Measurements from ENCODE around the gene ARHGEF19.

ARHGEF19 gene

DNA sequence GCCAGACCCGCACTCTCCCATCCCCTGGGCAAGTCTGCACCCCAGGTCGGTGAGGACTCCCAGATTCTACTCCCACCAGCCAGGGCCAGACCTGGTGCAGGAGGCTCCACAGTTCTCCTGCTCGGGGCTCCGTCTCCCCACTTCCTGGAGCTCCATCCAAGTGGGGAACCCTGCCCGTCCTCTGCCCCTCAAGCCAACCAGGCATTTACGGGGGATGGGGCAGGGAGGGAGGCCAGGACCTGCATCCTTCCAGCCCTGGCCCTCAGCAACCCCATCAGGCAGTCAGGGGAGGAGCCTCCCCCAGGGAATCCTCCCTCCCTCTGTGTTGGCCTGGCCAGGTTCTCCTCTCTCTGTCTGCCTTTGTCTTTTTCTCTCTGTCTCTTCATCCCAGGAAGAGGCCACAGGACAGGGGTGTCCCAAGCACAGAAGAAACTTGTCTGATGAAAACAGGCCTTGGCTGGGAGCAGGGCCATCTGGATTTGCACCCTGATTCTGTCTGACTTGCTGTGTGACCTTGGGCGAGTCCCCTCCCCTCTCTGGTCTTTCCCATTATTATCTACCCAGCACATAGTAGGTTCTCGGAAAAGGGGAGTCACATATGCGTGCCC, 38.1 kb downstream of the ARHGEF19 start:
- H3K36me3 ChIP-seq (ENCODE audit: control insufficient read depth in 2 of 2, insufficient read depth in 1 of 2, low read length in 2 of 2): no peaks in the 10 kb centered on the region
- peaks cover 10% of the 10 kb centered on the region for H3K4me1 ChIP-seq (ENCODE audit: control insufficient read depth, insufficient read depth, low read length)
- TF ChIP-seq, protein P1, sequence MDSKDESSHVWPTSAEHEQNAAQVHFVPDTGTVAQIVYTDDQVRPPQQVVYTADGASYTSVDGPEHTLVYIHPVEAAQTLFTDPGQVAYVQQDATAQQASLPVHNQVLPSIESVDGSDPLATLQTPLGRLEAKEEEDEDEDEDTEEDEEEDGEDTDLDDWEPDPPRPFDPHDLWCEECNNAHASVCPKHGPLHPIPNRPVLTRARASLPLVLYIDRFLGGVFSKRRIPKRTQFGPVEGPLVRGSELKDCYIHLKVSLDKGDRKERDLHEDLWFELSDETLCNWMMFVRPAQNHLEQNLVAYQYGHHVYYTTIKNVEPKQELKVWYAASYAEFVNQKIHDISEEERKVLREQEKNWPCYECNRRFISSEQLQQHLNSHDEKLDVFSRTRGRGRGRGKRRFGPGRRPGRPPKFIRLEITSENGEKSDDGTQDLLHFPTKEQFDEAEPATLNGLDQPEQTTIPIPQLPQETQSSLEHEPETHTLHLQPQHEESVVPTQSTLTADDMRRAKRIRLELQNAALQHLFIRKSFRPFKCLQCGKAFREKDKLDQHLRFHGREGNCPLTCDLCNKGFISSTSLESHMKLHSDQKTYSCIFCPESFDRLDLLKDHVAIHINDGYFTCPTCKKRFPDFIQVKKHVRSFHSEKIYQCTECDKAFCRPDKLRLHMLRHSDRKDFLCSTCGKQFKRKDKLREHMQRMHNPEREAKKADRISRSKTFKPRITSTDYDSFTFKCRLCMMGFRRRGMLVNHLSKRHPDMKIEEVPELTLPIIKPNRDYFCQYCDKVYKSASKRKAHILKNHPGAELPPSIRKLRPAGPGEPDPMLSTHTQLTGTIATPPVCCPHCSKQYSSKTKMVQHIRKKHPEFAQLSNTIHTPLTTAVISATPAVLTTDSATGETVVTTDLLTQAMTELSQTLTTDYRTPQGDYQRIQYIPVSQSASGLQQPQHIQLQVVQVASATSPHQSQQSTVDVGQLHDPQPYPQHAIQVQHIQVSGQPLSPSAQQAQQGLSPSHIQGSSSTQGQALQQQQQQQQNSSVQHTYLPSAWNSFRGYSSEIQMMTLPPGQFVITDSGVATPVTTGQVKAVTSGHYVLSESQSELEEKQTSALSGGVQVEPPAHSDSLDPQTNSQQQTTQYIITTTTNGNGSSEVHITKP (tag by site-specific recombination; IDR thresholded peaks at IDR 0.05): peak; percentile 52
- no peak for TF ChIP-seq ZNF747 (tag by site-specific recombination; IDR thresholded peaks at IDR 0.05)
- TF ChIP-seq ZNF660 (tag by site-specific recombination; IDR thresholded peaks at IDR 0.05): no peak
- no peak for TF ChIP-seq ZFP69B (tag by site-specific recombination; IDR thresholded peaks at IDR 0.05)
- TF ChIP-seq, protein P2, sequence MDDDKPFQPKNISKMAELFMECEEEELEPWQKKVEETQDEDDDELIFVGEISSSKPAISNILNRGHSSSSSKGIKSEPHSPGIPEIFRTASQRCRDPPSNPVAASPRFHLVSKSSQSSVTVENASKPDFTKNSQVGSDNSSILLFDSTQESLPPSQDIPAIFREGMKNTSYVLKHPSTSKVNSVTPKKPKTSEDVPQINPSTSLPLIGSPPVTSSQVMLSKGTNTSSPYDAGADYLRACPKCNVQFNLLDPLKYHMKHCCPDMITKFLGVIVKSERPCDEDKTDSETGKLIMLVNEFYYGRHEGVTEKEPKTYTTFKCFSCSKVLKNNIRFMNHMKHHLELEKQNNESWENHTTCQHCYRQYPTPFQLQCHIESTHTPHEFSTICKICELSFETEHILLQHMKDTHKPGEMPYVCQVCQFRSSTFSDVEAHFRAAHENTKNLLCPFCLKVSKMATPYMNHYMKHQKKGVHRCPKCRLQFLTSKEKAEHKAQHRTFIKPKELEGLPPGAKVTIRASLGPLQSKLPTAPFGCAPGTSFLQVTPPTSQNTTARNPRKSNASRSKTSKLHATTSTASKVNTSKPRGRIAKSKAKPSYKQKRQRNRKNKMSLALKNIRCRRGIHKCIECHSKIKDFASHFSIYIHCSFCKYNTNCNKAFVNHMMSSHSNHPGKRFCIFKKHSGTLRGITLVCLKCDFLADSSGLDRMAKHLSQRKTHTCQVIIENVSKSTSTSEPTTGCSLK (tag by site-specific recombination; IDR thresholded peaks at IDR 0.05): no peak
- TF ChIP-seq SCRT1 (tag by site-specific recombination; IDR thresholded peaks at IDR 0.05; ENCODE audit: borderline replicate concordance): no peak
- peak; percentile 44; the same call in 1 of the 2 replicates for TF ChIP-seq WT1 (tag by site-specific recombination; IDR thresholded peaks at IDR 0.05)
- TF ChIP-seq, protein P3, sequence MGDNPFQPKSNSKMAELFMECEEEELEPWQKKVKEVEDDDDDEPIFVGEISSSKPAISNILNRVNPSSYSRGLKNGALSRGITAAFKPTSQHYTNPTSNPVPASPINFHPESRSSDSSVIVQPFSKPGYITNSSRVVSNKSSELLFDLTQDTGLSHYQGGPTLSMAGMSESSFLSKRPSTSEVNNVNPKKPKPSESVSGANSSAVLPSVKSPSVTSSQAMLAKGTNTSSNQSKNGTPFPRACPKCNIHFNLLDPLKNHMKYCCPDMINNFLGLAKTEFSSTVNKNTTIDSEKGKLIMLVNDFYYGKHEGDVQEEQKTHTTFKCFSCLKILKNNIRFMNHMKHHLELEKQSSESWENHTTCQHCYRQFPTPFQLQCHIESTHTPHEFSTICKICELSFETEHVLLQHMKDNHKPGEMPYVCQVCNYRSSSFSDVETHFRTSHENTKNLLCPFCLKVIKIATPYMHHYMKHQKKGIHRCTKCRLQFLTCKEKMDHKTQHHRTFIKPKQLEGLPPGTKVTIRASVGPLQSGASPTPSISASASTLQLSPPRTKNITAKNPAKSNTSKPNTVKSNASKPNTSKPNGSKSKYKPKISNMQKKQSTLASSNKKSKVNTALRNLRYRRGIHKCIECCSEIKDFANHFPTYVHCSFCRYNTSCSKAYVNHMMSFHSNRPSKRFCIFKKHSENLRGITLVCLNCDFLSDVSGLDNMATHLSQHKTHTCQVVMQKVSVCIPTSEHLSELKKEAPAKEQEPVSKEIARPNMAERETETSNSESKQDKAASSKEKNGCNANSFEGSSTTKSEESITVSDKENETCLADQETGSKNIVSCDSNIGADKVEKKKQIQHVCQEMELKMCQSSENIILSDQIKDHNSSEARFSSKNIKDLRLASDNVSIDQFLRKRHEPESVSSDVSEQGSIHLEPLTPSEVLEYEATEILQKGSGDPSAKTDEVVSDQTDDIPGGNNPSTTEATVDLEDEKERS (tag by site-specific recombination; IDR thresholded peaks at IDR 0.05): no peak
- no peak for TF ChIP-seq ZNF121 (tag by site-specific recombination; IDR thresholded peaks at IDR 0.05)
- TF ChIP-seq GLIS2 (tag by site-specific recombination; IDR thresholded peaks at IDR 0.05): 0 out of 2 replicates have a peak, but pooled peaks have one; percentile 9
- no peak; the same call in 1 of the 2 replicates for TF ChIP-seq GLIS1 (tag by site-specific recombination; IDR thresholded peaks at IDR 0.05)
- TF ChIP-seq ZNF777 (tag by site-specific recombination; IDR thresholded peaks at IDR 0.05; ENCODE audit: borderline replicate concordance): no peak
- TF ChIP-seq ZIC2 (tag by site-specific recombination; IDR thresholded peaks at IDR 0.05): no peak
- peak; percentile 87; the same call in 1 of the 2 replicates for TF ChIP-seq ZNF768 (tag by site-specific recombination; IDR thresholded peaks at IDR 0.05)
- TF ChIP-seq ZNF837 (tag by site-specific recombination; IDR thresholded peaks at IDR 0.05): no peak
- POLR2A ChIA-PET: interaction anchor here (1.0 to 4.1 kb wide), 4 partner anchors 10 to 26 kb away, joined by 3 to 18 read pairs (median 6); no protein-coding TSS in a partner anchor
- no peak overlapping the region for H3K4me3 ChIP-seq (ENCODE audit: low read depth, low read length)
- no peak overlapping the region for H3K27ac ChIP-seq (ENCODE audit: extremely low read depth, low read depth, low read length)
- no peaks in the 10 kb centered on the region for H3K9me3 ChIP-seq (ENCODE audit: control insufficient read depth, insufficient read depth, low read depth, low read length)
- CTCF ChIA-PET: interaction anchor here (1.6 kb wide), 1 partner anchor 92 kb away, joined by 6 read pairs; no protein-coding TSS in a partner anchor

Measured in HEK293 (cell line).